Skeletal muscle cell (primary cell): ENCODE measurements around the gene ANKH.

Source experiments
- DNase-seq: peaks from one replicate; pipeline ENCODE4 v3.0.0-alpha.2; 2010; ENCODE audit warnings: low read depth
- H3K4me3 ChIP-seq: 2 replicates; pipeline ENCODE4 v1.5.1; 2011; ENCODE audit warnings: low read depth, mild to moderate bottlenecking, control low read depth, low read length, moderate library complexity

The ANKH gene

DNA sequence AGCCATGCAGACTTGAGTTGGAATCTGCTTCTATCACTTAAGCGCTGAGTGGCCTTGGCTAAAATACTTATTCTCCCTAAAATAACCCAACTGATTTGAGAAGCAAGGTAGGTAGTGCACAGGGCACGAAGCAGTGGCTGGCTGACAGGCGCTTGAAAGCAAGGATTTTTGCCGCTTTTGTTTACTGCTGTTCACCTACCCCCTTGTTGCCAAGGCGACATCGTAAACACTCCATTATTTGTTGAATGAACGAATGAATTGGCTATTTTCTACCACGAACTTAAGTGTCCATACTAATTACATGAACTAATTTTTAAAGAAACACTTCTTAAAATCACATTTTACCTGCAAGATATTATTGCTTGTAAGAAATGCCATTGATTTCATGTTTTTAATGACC is 98.0 kb downstream of the ANKH start:
- no peak overlapping the region for H3K4me3 ChIP-seq
- DNase-seq = no peak

DNA sequence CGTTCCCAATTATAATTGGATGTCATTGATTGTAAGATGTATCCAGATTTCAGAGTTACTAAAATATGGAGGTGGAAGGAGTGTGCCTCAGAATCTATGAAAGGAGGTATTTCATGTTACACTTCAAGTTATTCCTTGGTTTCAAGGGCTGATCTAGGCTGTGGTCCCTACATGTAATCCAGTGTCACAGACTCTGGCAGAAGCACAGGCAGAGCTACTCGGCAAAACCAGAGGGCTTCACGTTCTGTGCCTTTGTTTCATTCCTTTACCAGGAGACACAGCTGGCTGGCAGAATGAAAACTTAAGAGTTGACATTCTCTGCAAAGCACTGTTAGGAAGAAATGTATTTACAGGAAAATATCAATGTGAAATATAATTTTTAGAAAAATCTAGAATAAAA is 99.6 kb downstream of the ANKH start:
- no peak for DNase-seq
- no peak overlapping the region for H3K4me3 ChIP-seq

DNA sequence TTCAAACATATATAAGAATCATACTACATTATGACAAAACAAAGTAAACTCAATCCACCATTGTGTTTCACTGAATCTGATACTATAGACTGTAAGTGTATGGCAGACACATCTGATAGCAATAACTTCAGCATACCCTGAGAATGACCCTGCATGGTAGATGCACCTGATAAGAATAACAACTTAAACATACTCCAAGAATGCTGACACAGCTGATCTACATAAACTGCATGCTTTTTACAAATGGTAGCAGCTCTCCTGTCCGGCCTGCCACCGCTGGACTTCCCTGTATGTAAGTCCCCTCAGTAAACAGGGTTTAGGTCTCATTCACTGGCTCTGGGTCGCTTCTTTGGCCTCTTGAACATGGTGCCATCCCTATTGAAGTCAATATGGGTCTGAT is 100.4 kb downstream of the ANKH start:
- no peak for DNase-seq
- no peak overlapping the region for H3K4me3 ChIP-seq

DNA sequence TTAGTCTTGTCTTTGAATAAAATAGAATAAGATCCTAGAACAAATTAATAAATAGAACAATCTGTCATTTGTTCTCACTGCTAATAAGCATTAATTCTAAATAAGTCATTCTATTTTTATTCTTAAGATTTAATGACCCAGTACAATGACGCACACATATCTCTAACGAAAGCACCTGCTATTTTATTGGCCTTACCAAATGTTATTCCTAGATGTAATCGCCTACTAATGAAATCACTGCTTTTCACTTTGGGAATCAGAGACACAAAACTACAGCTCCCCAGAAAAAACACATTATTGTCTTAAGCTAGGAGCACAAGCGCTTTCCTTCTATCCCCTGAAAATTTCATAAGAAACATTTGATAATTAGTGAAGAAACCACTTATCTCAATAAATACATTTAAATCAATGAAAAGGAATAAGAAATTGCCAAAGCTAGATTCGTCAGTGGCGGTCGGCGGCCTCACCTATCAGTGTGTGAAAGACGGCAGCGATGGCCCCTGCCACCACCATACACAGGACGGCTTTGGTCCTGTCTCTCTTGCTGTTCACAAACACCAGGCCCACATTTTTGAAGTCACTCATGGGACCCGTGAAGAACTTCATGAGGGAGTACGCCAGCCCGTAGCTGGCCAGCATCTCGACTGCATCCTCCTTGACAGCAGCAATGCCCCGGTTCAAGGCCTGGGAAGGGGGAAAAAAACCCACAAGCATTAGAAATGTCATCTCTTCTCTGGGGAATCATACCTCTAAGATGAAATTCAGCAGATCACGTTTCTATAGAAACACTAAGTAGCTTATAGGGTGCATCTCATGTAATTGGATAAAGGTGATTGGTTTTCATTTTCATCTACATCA is 102.8 kb downstream of the ANKH start:
- DNase-seq = no peak
- H3K4me3 ChIP-seq = no peak overlapping the region

DNA sequence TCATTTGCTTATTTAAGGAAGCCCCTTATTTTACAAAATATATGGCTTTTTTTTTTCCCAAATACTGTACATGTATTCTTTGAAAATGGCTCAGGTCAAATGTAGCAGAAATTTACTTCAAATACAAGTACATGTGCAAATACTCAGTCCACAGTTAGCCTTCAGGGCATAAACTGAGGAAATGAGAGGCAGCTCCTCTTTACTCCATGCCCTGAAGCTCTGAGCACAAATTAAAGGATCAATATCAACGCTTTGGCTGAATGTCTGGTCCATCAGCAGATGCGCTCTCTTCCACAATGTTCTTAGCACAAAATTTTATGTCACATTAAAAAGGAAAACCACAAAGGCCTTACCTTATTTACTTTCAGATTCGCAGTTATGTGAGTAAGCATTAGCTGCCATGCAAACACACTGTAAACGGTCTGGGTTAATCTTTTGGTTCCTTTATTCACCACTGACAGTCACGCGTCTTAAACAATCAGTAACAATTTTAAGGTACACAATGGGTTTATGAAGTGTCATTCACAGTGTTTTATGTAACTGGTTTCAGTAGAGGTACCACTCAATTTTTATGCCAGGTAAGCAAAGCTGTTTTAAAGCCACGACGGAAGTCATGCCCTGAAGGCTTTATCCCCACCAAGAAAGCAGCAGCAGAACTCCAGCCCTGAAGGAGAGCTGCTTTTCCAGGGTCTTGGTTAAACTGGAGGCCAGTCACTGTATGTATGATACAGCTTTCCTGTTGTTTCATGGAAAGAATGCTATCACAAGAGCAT is 103.7 kb downstream of the ANKH start:
- no peak for DNase-seq
- H3K4me3 ChIP-seq = no peak overlapping the region

DNA sequence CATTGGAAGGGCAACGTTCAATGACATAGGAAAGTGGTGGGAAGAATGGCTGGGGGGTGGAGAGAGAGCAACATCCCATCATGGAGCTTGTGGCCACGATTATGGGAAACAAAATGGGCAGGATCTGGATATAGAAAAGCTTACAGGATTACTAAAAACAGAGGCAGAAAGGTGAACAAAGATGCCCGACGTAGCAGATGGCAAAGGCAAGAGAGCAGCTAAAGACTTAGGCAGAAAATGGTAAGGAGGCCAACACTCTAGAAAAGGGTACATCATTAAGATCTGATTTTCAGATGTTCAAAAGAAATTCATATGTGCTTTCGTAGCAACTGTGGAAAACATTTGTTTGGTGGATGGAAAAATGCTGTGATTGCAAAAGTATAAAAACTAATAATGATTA is 104.5 kb downstream of the ANKH start:
- H3K4me3 ChIP-seq = no peak overlapping the region

DNA sequence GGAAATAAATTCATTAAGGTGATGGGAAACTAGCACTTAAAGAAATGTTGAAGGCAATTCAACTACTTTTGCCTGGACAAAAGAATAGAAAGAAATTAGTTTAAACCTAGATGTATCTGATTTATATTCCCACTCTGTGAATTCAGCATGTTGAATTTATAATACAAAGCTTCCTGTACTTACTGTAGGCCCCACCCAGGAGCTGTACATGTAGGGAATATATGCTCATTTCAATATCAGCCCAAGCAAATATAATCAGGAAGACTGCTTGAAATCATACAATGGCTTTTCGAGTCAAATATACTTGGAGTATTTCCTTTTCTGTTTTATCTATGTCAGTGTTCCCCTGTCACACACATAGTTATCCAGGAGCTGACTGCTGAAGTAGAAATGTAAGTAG is 105.0 kb downstream of the ANKH start:
- no peak for DNase-seq
- H3K4me3 ChIP-seq = no peak overlapping the region

More for the DNA sequence above, 104.5 kb downstream of the ANKH start:
- no peak for DNase-seq

DNA sequence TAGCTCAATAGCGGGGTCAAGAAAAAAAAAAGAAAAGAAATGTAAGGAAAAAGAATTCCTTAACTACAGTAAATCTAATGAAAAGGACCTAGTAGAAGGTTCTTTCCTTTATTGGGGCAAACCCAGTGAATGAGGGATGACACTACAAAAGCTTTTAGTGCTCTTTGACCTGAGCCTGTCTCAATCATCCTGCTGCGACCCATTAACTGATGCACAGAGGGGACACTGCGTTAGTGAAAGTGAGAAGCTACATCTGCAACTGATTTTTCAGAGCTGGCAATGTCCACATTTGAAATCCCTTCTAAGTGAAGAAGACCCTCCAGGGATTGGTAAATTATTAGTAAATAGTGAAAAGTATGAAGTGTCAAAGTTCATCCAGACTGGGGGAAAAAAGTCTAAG is 106.0 kb downstream of the ANKH start:
- no peak overlapping the region for H3K4me3 ChIP-seq
- DNase-seq = no peak

DNA sequence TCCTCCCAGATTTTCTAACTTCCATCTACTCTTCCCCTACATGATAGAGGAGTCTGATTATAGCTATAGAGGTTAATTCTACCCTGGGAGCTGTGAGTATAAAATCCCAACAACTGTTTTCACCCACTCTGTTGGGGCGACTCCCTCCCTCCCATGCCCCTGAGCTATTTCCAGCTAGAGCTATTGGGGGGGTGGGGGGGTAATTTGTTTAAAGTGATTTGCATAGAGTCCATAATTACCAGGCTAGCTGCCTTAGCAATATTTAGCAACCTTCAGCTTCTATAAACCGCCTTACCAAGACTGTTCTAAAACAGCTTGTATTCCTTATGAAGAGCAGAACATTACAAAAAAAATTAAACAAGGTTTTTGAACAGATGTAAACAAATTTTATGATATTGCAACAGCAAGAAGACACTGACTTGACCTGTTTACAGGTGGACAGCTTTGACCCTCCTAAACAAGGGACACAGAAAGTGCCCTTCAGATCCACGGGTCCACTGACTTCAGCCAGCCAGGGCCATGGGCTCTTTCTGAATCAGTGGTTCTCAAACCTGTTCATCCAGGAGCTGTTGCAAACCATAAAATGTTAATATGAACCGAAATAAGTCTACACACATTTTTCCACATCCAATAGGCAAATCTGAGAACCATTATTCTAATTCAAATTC is 108.9 kb downstream of the ANKH start:
- DNase-seq = no peak
- H3K4me3 ChIP-seq = no peak overlapping the region

DNA sequence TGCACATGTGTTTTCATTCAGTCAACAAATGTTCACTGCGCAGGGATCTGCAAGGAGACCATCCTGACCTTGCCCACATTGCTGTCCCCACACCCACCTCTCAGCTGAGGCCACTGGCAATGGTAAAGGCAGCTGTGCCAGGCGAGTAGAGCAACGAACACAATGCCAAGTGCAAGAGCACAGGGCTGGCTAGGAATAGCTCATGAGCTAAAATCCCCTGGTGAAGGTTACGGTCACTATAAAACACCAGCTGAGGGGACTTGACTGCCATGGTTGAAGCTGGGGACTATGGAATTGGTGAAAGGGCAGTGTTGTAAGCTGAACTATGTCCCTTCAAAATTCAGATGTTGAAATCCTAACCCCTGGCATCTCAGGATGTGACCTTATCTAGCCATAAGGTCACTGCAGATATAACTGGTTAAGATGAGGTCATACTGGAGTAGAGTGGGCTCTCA is 111.0 kb downstream of the ANKH start:
- no peak overlapping the region for H3K4me3 ChIP-seq
- DNase-seq = no peak

DNA sequence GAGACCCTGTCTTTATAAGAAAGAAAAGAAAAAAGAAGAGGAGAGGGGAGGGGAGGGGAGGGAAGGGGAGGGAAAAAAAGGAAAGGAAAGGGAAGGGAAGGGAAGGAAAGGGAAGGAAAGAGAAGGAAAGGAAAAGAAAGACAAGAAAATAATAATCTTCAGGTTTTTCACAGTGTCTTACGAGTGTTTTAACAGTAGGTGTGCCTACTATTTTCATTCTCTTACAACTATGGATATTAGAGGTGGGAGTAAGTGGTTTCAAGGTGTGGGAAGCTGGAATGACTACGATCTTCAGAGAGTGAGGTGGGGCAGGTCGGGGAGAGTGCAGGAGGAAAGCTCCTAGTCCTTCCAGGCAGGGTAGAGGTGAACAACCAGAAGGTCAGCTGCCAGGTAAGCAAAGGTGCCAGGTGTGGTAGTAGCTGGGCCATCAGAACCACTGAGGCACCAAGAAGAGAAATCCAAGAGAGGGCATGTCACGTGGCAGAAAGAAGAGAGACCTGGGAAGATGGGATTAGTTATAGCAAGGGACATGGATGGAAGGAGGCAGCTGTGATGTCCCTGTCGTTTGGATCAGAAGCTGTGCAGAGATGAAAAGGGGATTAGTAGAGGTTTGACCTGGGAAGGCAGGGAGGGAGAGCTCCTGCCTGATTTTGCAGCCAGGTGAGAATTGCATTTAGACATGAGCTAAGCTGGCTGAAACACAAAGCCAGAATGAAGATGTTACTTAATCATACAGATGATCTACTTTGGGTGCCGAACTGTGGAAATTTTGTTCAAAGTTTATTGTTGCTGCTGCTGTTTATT is 111.6 kb downstream of the ANKH start:
- DNase-seq = no peak
- H3K4me3 ChIP-seq = no peak overlapping the region

DNA sequence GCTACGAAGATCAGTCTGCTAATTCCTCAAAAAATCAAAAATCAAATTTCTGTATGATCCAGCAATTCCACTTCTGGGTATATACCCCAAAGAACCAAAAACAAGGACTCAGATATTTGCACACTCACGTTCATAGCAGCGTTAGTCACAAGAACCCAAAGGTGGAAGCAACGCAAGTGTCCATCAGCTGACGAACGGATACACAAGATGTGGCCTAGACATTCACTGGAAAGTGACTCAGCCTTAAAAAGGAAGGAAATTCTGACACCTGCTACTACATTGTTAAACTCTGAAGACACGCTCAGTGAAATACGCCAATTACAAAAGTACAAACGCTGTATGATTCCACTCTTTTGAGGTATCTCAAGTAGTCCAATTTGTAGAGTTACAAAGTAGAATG is 113.7 kb downstream of the ANKH start:
- no peak for DNase-seq
- no peak overlapping the region for H3K4me3 ChIP-seq

DNA sequence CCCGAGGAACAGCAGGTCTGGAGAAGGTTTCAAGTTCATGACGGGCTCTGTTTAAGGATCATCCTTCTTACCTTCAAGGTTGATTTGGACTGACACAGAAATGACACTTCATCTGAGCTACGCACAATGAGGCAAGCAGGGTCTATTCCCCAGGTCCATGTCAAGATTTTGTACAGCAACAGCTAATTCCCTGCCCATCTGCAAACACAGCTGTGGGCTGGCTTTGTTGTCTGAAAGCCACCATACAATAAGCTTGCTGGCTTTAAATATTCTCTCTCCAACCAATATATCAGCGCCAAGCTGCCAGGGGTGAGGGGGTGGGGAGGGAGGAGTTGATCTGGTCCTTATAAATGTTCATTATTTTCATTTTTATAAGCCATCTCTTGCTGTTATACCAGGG is 115.1 kb downstream of the ANKH start:
- no peak overlapping the region for H3K4me3 ChIP-seq
- DNase-seq = no peak

DNA sequence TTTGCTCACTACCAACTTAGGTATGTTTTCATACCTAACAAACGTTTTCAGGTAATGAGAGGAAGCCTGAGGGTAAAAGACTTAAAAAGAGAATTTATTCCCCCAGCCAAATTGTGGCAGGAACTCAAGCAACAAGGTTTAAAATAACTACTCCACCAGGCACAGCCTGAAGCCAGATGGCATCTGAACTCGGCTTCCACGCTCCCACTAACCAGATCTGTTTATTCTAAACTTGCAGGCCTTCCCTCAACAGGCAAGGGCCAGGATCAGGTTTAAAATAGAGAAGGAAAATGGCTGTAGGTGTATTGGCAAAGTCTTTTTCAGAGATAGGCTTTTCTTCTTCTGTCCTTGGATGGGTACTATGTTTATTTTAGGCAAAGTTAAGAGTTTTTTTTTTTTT is 117.6 kb downstream of the ANKH start:
- no peak for DNase-seq

DNA sequence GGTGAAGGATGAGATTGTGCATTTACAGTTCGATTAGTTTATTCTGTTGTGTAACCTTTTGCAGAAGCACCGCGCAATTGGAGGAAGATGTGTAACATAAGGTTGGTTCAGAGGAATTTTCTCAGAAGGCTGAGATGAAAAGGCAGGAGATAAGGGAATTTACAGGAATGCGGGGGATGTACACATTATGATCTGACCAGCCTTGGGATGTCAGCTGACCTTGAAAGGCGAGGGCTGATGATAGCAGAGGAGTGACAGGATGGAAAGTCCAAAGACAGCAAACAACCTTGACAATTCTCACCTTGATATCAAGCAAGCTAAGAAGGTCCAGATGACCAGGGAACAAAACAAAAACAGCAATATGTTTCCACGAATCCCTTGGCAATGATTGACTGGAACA is 118.3 kb downstream of the ANKH start:
- no peak overlapping the region for H3K4me3 ChIP-seq
- DNase-seq = no peak

More for the DNA sequence above, 117.6 kb downstream of the ANKH start:
- no peak overlapping the region for H3K4me3 ChIP-seq

DNA sequence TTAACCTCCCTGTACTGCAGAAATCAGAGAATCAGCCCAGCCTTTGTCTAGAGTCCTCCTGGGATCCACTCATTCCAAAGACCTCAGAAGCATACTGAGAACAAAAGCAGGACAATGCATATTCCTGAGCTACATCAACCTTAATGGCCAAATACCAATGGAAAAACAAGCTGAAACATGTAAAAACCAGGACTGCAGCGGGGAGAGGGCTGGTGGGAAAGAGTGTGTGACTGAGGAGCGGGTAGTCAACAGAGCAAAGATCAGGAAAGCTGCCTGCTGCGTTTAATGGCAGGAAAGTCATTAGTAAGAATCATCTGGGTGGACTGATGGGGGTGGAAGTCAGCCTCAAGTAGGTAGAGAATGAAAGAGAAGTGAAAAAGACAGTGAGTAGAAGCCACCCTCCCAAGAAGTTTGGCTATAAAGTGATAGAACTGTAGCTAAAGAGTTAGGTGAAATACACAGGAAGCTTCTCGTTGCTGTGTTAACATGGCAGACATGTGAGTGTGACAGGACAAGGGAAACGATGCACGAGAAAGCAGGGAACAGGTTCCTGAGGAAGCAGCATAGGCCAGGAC is 119.0 kb downstream of the ANKH start:
- no peak for DNase-seq

DNA sequence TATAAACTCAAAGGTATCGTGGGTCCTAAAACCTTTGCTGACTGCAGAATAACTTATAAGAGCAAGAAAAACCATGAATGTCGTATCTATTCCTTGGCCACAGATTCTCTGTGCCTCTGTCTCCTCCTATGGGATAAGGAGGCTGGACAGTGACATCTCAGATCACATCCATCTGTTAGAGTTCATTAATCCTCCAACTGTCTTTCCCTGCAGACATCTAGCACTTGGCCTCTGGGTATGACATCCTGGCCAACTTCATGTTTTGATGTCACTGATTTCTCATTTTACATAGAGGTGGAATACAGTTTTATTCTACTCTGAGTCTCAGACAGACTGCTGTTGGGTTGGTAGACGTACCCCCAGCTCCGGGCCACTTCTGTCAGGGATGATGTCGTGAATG is 120.9 kb downstream of the ANKH start:
- DNase-seq = no peak
- H3K4me3 ChIP-seq = no peak overlapping the region

More for the DNA sequence above, 119.0 kb downstream of the ANKH start:
- H3K4me3 ChIP-seq = no peak overlapping the region

DNA sequence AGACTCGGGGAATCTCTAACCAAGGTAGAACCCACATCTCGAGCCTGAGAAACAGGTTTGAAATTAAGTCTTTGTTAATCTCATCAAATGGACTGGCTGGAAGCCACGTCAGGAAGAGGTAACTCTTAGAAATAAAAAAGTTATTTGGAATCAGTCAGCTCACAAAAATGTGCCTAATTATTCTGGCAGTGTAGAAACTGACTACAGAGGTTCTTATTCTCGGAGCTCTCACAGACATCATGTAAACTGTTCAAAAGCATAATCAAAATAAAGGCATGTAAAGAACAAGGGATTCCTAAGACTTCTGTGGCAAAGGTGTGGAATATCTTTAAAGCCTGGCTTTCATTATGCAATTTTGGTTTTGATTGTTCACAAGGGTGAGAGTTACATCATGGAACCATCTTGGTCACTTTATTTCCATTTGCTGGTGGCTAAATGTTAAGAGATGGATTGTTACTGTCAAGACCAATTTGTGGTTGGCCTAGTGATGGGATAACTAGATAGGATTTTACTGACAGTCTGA is 121.9 kb downstream of the ANKH start:
- DNase-seq = no peak
- H3K4me3 ChIP-seq = no peak overlapping the region
